Measurements from ENCODE around the gene CDH13.

Gene CDH13

DNA sequence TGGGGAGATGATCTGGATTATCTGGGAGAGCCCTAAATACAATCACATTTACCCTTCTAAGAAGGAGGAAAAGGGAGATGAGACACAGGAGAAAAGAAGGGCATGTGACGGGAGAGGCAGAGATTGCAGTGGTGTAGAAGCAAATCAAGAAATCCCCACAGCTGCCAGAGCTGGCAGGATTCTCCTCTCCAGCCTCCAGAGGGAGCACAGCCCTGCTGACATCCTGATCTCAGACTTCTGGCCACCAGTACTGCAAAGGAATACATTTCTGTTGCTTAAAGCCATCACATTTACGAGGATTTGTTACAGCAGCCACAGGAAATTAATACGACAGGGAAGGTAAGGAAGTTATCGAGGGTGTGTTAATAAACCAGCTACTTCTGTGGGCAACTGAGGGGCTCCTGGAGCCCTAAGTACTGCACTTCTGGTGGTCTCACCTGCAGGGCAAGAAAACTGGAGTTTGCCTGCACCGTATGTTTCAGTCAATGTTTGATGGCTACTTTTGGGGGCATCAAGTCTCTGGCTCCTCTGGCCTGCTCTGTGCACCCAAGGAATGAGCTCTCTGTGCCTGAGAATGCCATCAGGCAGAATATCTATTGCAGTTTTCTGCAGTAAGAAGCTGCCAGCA, 22.9 kb upstream of the CDH13 start:
- in situ Hi-C loops (cut with HindIII; ENCODE audit: low sequenced_read_pairs): no loop called here
- no peak overlapping the region for H3K4me3 ChIP-seq (ENCODE audit: low read depth, low read length)
- DNase-seq (ENCODE audit: low read depth): peak; percentile 45
- TF ChIP-seq, protein P1, sequence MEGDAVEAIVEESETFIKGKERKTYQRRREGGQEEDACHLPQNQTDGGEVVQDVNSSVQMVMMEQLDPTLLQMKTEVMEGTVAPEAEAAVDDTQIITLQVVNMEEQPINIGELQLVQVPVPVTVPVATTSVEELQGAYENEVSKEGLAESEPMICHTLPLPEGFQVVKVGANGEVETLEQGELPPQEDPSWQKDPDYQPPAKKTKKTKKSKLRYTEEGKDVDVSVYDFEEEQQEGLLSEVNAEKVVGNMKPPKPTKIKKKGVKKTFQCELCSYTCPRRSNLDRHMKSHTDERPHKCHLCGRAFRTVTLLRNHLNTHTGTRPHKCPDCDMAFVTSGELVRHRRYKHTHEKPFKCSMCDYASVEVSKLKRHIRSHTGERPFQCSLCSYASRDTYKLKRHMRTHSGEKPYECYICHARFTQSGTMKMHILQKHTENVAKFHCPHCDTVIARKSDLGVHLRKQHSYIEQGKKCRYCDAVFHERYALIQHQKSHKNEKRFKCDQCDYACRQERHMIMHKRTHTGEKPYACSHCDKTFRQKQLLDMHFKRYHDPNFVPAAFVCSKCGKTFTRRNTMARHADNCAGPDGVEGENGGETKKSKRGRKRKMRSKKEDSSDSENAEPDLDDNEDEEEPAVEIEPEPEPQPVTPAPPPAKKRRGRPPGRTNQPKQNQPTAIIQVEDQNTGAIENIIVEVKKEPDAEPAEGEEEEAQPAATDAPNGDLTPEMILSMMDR (IDR thresholded peaks at IDR 0.05; ENCODE audit: low read depth, low read length, missing control alignments): peak; percentile 83

GRCh38 chr16:82605076-82605475, 21.7 kb upstream of the CDH13 start:
- H3K4me3 ChIP-seq (ENCODE audit: low read depth, low read length): no peak overlapping the region
- DNase-seq (ENCODE audit: low read depth): no peak
- TF ChIP-seq, protein P1 (IDR thresholded peaks at IDR 0.05; ENCODE audit: low read depth, low read length, missing control alignments): no peak
- in situ Hi-C loops (cut with HindIII; ENCODE audit: low sequenced_read_pairs): no loop called here

DNA sequence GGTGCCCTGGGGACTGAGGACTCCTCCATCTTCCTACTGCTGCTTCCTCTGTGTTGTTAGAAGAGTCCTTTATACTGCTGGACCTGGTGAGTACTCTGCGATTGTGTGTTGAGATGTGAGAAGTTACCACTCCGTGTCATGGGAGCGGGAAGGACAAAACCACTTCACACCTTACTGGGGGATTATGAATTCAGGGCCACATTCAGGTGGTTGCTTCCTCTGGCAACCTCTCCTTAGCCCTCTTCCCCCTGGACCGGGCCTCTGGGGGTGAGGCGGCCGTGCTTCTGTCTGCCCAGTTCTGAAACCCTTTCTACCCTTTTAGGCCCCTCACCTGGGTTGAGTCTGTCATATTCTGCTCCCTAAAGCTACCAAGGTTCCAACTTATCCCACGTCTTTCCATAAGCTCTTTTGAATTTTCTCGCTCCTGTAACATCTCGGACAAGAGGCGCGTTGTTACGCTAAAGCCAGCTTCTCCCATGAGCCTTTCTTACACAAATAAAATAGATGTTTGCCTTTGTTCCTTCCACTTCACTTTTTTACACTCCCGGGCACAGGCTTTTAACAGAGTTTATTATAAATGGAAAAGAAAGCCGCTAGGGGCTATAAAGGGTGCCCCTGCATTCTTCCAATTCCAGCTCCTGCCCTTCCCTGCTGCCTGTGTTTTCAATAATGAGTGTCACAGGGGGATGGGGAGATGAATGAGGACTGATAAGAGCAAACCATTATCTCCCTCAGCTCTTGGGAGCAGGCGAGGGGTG, 20.7 kb upstream of the CDH13 start:
- TF ChIP-seq, protein P1 (IDR thresholded peaks at IDR 0.05; ENCODE audit: low read depth, low read length, missing control alignments): no peak
- no peak for DNase-seq (ENCODE audit: low read depth)
- in situ Hi-C loops (cut with HindIII; ENCODE audit: low sequenced_read_pairs): no loop called here
- no peak overlapping the region for H3K4me3 ChIP-seq (ENCODE audit: low read depth, low read length)

DNA sequence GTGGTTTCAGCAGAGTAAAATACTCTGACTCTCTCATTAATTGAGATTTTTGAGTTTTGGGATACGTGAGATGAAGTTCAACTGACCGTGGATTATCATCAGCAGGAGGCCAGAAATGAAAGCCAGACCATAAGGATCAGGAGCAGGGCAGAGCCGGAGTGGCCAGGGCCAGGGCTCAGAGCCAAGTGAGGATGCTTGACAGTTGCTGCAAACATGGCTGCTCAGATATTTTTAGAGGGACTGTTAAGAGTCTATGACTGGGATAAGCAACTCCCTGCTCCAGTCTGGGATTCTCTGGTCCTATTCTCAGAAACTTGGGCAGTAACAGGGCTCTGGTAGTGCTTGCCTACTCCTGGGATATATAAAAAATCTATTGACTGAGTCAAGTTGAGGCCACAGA, 17.6 kb upstream of the CDH13 start:
- TF ChIP-seq, protein P1 (IDR thresholded peaks at IDR 0.05; ENCODE audit: low read depth, low read length, missing control alignments): no peak
- H3K4me3 ChIP-seq (ENCODE audit: low read depth, low read length): no peak overlapping the region
- DNase-seq (ENCODE audit: low read depth): no peak
- in situ Hi-C loops (cut with HindIII; ENCODE audit: low sequenced_read_pairs): no loop called here

GRCh38 chr16:82612263-82612662, 14.5 kb upstream of the CDH13 start:
- in situ Hi-C loops (cut with HindIII; ENCODE audit: low sequenced_read_pairs): no loop called here
- DNase-seq (ENCODE audit: low read depth): no peak
- no peak overlapping the region for H3K4me3 ChIP-seq (ENCODE audit: low read depth, low read length)
- TF ChIP-seq, protein P1 (IDR thresholded peaks at IDR 0.05; ENCODE audit: low read depth, low read length, missing control alignments): no peak

- no peak for DNase-seq (ENCODE audit: low read depth)
- in situ Hi-C loops (cut with HindIII; ENCODE audit: low sequenced_read_pairs): no loop called here
- TF ChIP-seq, protein P1 (IDR thresholded peaks at IDR 0.05; ENCODE audit: low read depth, low read length, missing control alignments): no peak
- H3K4me3 ChIP-seq (ENCODE audit: low read depth, low read length): no peak overlapping the region
Observed at GRCh38 chr16:82616356-82616755, 10.4 kb upstream of the CDH13 start.
